ENCODE results near the gene ZNF248.

DNA sequence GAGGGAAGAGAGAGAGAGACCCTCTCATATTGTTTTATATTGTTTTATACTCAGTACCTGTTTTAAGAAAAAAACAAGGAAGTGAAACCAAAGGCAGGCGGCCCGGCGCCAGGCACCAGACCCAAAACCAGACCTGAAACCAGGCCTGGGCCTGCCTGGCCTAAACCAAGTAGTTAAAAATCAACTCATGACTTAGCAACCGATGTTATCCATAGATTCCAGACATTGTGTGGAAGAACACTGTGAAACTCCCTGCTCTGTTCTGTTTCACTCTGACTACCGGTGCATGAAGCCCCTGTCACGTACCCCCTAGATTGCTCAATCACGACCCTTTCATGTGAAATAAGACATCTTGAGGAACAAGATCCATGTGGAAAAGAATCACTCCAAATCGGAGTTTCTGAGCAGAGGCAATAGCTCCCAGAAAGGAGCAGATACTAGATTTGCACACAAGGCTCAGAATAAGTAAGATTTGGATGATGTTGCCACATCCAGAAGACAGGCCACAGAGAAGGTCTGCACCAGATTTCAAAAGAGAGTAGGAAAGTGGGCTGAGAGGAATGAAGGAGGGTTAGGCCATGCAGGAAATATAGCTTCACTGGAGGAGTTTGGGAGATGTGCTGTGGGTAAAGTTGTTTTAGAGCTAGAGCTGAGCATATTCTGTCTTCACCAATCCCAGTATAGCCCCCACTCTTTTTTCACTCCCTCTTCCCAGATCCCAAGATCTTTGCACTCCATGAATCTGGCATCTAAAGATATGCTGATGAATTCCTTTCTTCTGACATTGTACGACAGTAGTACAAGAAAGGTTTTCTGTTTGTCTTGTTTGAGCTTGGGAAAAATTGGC, 8.8 kb upstream of the ZNF248 start:
- TF ChIP-seq, protein P1, sequence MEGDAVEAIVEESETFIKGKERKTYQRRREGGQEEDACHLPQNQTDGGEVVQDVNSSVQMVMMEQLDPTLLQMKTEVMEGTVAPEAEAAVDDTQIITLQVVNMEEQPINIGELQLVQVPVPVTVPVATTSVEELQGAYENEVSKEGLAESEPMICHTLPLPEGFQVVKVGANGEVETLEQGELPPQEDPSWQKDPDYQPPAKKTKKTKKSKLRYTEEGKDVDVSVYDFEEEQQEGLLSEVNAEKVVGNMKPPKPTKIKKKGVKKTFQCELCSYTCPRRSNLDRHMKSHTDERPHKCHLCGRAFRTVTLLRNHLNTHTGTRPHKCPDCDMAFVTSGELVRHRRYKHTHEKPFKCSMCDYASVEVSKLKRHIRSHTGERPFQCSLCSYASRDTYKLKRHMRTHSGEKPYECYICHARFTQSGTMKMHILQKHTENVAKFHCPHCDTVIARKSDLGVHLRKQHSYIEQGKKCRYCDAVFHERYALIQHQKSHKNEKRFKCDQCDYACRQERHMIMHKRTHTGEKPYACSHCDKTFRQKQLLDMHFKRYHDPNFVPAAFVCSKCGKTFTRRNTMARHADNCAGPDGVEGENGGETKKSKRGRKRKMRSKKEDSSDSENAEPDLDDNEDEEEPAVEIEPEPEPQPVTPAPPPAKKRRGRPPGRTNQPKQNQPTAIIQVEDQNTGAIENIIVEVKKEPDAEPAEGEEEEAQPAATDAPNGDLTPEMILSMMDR (IDR thresholded peaks at IDR 0.05) = no peak
- TF ChIP-seq EZH2 (IDR thresholded peaks at IDR 0.05; ENCODE audit: borderline replicate concordance, insufficient read depth, low read depth, low read length, poor library complexity, severe bottlenecking) = no peak

Data from B cell (primary cell).